Measurements from ENCODE around the gene XDH.

Gene XDH

DNA sequence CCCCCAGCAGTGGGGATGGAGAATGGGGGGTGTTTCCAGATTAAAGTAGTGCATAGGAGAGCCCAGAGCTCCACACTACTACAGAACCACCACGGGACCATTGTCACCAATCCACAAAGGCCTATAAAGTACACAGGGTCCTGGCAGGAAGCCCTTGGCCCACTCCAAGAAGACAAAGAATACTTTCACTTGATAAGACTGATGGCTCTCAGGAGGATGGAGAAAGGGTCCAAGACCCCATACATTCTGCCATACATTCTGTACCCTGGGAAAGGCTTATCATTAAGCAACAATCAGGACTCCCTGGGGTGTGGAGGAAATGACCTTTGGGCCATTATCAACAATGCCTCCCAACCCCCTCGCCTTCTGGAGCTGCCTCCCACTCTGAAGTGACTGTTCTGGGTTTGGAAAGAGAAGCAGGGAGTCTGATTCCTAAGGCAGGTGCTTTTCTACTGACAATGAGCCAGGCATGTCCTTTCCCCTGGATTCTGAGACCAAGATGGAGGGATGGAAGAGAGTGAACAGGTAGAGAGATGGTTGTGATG is 85.4 kb downstream of the XDH start:
- DNase-seq (ENCODE audit: low read depth): no peak

DNA sequence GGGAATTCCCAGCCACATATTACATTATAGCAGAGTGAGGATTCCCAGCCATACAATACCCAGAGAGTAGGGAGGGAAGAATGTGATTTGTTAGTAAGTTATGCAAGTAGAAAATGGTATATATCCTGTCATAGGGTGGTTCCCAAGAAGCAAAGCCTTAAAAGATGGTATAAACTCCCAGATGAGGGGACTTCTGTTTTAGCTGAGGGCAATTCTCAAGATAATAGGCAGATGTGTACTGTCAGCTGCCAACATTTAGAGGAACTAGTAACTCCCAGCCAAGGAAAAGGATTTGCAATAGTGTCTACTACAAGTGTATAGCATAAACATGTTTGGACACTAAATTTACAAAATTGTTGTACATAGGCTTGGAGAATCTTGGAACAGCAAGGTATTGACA is 86.5 kb downstream of the XDH start:
- DNase-seq (ENCODE audit: low read depth): no peak

GRCh38 chr2:31327505-31327904 is 87.0 kb downstream of the XDH start:
- no peak for DNase-seq (ENCODE audit: low read depth)

- DNase-seq (ENCODE audit: low read depth): no peak
These were observed 90.4 kb downstream of the XDH start for GRCh38 chr2:31324016-31324633.

DNA sequence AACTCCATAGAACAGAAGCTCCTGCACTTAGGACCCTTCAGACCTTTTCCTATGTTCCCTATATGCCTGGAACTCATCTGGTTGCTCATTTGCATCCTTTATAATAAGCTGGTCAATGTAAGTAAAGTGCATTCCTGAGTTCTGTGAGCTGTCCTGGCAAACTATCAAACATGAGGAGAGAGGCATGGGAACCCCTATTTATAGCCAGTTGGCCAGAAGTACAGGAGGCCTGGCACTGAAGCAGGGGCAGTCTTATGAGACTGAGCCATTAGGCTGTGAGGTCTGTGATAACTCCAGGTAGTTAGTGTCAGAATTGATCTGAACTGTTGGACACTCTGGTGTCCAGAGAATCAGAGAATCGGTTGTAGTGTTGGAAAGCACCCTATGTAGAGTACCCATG is 92.2 kb downstream of the XDH start:
- DNase-seq (ENCODE audit: low read depth): no peak

DNA sequence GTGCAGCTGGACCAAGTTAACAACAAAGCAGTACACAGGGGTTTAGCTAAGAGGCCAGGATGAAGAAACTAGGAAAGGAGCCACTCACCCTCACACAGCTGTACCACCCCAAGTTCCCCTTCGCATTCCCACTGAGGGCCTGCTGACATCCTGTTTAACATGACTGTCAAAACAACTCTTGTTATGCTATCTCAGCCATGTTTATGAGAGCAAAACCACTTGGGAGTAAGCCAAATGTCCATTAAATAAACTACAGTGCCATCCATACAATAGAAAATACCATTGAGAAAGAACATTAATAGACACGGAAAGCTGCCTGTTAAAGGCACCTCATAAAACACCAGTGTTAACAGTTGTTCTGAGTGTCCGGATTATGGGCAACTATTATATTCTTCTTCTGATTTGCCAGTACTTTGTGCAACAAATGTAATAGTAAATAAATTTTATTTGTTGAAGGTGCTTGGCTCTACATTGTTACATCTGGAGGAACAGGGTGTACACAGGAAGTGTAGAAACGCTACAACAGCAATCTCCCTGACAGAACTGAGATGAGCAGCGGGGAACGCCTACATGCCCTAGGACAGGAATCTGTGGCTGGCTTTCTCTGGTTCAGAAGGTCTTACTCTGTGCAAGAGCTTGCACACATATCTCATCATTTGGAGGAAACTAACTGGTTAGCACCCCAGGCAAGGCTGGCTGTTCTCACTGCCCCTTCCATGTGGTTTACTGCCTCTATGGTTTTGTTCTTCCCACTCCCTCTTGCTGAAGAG is 95.0 kb downstream of the XDH start:
- DNase-seq (ENCODE audit: low read depth): peak; percentile 14

GRCh38 chr2:31318361-31319336 is 95.9 kb downstream of the XDH start:
- DNase-seq (ENCODE audit: low read depth): peak; percentile 17

DNA sequence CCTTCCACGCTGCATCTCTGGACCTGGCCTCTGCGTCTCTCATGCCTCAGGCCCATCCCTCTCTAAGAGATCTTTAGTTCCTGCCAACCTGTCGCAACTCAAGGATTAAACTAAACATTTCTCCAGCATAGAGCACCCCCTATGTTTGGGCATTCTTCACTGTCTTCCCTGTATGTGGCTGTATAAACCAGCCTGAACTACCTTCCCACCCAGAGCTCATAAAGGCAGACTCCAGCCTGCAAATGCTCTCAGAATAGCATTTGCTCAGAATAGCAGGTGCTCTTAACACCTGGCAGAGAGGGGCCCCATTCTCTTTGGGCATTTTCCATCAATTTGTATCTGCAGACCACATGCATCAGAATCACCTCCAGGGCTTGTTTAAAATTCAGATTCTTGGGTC is 97.1 kb downstream of the XDH start:
- DNase-seq (ENCODE audit: low read depth): no peak

DNA sequence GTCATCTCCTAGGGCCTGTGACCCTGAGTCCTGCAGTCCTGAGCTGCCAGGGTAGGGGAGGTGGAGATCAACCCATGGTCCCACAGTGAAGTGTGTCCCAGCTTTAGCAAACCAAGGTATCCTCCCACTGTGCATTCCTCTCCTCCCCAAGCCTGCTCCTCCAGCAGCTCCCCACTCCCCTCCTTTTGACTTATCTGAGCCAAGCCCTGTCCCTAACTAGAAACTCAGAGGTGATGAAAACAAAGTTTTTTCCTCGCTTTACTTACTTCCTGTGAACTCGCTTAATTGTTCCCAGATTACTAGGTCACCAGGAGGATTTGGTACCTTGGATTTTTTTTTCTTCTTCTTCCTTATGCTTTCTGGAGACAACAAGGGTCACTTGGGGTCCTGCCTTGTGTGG is 99.8 kb downstream of the XDH start:
- DNase-seq (ENCODE audit: low read depth): no peak

GRCh38 chr2:31312898-31313297 is 101.6 kb downstream of the XDH start:
- DNase-seq (ENCODE audit: low read depth): no peak

GRCh38 chr2:31304816-31305215 is 109.7 kb downstream of the XDH start:
- no peak for DNase-seq (ENCODE audit: low read depth)

DNA sequence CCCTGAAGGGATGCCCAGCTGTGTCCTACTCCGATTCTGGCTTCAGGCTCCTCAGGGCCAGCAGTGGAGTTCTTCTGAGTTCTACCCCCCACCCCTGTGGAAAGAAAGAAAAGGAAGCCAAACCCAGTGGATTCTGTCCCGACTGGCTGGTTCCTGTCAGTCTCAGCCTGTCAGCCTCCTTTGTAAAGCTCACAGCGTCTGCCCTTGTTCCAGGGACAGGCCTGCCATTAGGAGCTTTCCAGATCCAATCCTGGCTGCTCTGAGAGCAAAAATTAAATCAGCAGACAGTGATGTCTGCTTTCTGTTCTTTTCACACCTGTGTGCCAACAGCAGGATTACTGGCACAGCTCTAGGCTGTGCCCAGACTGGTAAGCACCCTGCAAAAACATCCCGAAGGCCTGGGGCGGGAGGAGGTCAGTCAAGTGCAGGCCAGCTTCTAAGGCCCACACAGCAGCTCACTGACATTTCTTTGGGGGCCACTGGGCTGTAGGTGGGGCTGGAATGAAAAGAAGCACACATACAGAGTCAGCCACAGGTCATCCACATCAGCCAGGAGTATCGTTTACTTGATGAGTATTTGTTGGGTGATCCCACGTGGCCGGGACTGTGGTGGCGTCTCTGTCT is 111.5 kb downstream of the XDH start:
- no peak for DNase-seq (ENCODE audit: low read depth)

GRCh38 chr2:31300309-31300708 is 114.2 kb downstream of the XDH start:
- DNase-seq (ENCODE audit: low read depth): no peak

GRCh38 chr2:31299547-31299946 is 115.0 kb downstream of the XDH start:
- DNase-seq (ENCODE audit: low read depth): no peak

- DNase-seq (ENCODE audit: low read depth): no peak
These were observed 116.8 kb downstream of the XDH start for GRCh38 chr2:31297751-31298150.

- DNase-seq (ENCODE audit: low read depth): no peak
These were observed 117.8 kb downstream of the XDH start for GRCh38 chr2:31296641-31297287.

- no peak for DNase-seq (ENCODE audit: low read depth)
These were observed 120.3 kb downstream of the XDH start for GRCh38 chr2:31294196-31294595.

GRCh38 chr2:31287654-31288053 is 126.9 kb downstream of the XDH start:
- DNase-seq (ENCODE audit: low read depth): no peak

DNA sequence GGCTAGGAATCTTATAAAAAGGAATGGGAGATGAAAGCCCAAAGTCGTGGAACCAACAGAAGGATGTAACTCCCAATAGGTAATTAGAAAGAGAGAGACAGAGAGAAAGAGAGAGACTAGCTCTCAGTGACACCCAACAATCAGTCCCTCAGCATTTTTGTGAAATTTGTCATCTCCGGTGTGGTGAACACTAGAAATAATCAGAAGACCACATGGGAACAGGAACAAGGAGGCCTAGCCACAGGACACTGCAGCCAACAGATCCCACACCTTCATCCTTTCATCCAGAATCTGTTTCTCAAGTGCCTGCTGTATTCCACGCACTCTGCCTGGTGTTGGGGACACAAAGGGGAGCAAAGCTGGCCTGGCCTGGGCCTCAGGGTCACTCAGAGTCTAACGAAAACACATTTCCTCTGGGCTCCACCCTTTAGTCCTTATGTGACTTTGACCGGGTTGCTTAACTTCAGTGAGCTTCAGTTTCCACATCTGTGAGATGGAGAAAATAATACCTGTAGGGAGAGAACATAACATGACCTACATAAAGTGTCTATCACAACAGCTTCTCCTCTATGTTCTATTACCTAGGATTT is 127.5 kb downstream of the XDH start:
- no peak for DNase-seq (ENCODE audit: low read depth)

- DNase-seq (ENCODE audit: low read depth): no peak
These were observed 128.3 kb downstream of the XDH start for GRCh38 chr2:31286230-31286629.

All from activated T-cell treated with anti-CD3 and anti-CD28 coated beads for 48 hours (primary cell).